B cell (primary cell): ENCODE data around the gene SLC12A3. TPM values are rescaled to one million over a fixed set of nuclear protein-coding genes. Genes with fewer than 3 reads are reported as not detected.

Experiments
- ATAC-seq: fragments of 200-7000 bp; cut with Tn5 transposase; one replicate; pipeline ENCODE4 v1.10.0; 2021; ENCODE audit warnings: low read depth, mild to moderate bottlenecking, moderate number of reproducible peaks, moderate library complexity
- CTCF ChIA-PET: fragments of 350-600 bp; sonication (Branson Sonifier 250); formaldehyde crosslinking; loops from one replicate; lab custom pipeline; 2021; ENCODE audit warnings: antibody characterized with exemption, inconsistent platforms; lab: Charles Lee
- POLR2A ChIA-PET: fragments of 350-600 bp; sonication (Branson Sonifier 250); formaldehyde crosslinking; loops from one replicate; lab custom pipeline; 2021; ENCODE audit warnings: antibody characterized with exemption; lab: Charles Lee
- DNase-seq: peaks from one replicate; pipeline ENCODE4 v3.0.0; 2013
- H2AFZ ChIP-seq: 2 replicates; pipeline ENCODE4 v1.6.1; 2012; ENCODE audit warnings: mild to moderate bottlenecking, low read depth, low read length; ENCODE audit not compliant: insufficient read depth, poor library complexity, severe bottlenecking
- H3K27ac ChIP-seq, 2 donors: 1 replicate in 1 of 2; 2 replicates in 1 of 2; pipeline ENCODE4 v1.5.1; 2012 to 2013; ENCODE audit warnings: low read length in 2 of 2, mild to moderate bottlenecking in 2 of 2, moderate library complexity in 1 of 2
- H3K27me3 ChIP-seq, 4 experiments: fragments of 200-600 bp in 1 of 4; sonication (generic) in 1 of 4; replicated peaks in 1 of 4; 1 replicate in 2 of 4; 2 replicates in 2 of 4; pipeline versions ENCODE4 v1.6.1 to v1.7.0; 2013 to 2016; ENCODE audit warnings: low read length in 3 of 4, mild to moderate bottlenecking in 2 of 4, mixed read lengths in 1 of 4, moderate library complexity in 1 of 4; ENCODE audit not compliant: insufficient read depth in 4 of 4, control insufficient read depth in 3 of 4; ENCODE audit errors: control extremely low read depth in 1 of 4
- H3K36me3 ChIP-seq, 2 experiments: replicated peaks in 1 of 2; 1 replicate in 1 of 2; 2 replicates in 1 of 2; pipeline versions ENCODE4 v1.6.1 to v1.7.1; 2013; ENCODE audit warnings: low read length in 1 of 2; ENCODE audit not compliant: insufficient read depth in 2 of 2, control insufficient read depth in 1 of 2; ENCODE audit errors: control extremely low read depth in 1 of 2, extremely low read depth in 1 of 2
- H3K4me1 ChIP-seq, 2 donors: fragments of 200-600 bp in 1 of 2; sonication (generic) in 1 of 2; 1 replicate in 1 of 2; 2 replicates in 1 of 2; pipeline versions ENCODE4 v1.5.1 to v1.6.1; 2013 to 2017; ENCODE audit warnings: low read length in 2 of 2; ENCODE audit not compliant: control insufficient read depth in 2 of 2, insufficient read depth in 2 of 2
- H3K4me2 ChIP-seq: replicated peaks from 2 replicates; pipeline ENCODE3; 2012; ENCODE audit warnings: mild to moderate bottlenecking, low read depth, low read length; ENCODE audit not compliant: poor library complexity, severe bottlenecking
- H3K4me3 ChIP-seq, 5 experiments: fragments of 200-600 bp in 1 of 5; sonication (generic) in 1 of 5; 1 replicate in 3 of 5; 2 replicates in 2 of 5; pipeline versions ENCODE4 v1.5.1 to v1.7.0; 2011 to 2016; ENCODE audit warnings: low read length in 4 of 5, mild to moderate bottlenecking in 4 of 5, low read depth in 2 of 5, control low read depth in 1 of 5, moderate library complexity in 1 of 5; ENCODE audit not compliant: insufficient read depth in 1 of 5; ENCODE audit errors: control extremely low read depth in 1 of 5, extremely low read depth in 1 of 5
- H3K79me2 ChIP-seq: fragments of 200-600 bp; sonication (generic); one replicate; pipeline ENCODE4 v1.6.0; 2016; ENCODE audit warnings: low read length; ENCODE audit not compliant: control insufficient read depth, insufficient read depth
- H3K9ac ChIP-seq: fragments of 200-600 bp; sonication (generic); 2 replicates; pipeline ENCODE4 v1.6.1; 2017; ENCODE audit warnings: mild to moderate bottlenecking, low read length, moderate library complexity
- H3K9me3 ChIP-seq, 3 donors: one replicate each; pipeline versions ENCODE4 v1.6.1 to v1.7.1; 2013; ENCODE audit warnings: low read length in 2 of 3; ENCODE audit not compliant: control insufficient read depth in 2 of 3, insufficient read depth in 1 of 3; ENCODE audit errors: control extremely low read depth in 1 of 3
- H4K20me1 ChIP-seq: 2 replicates; pipeline ENCODE4 v1.6.0; 2012; ENCODE audit warnings: mild to moderate bottlenecking, low read length; ENCODE audit not compliant: insufficient read depth, control insufficient read depth, poor library complexity, severe bottlenecking
- H3K27ac Mint-ChIP-seq: one replicate; pipeline ENCODE4 v1.8.0; 2021; ENCODE audit warnings: mixed read lengths
- H3K27me3 Mint-ChIP-seq: one replicate; pipeline ENCODE4 v1.8.0; 2021; ENCODE audit warnings: mixed read lengths
- H3K4me1 Mint-ChIP-seq: one replicate; pipeline ENCODE4 v1.8.0; 2021; ENCODE audit warnings: mixed read lengths
- H3K4me3 Mint-ChIP-seq: one replicate; pipeline ENCODE4 v1.8.0; 2021; ENCODE audit warnings: mixed read lengths
- H3K9me3 Mint-ChIP-seq: one replicate; pipeline ENCODE4 v1.8.0; 2022; ENCODE audit warnings: mixed read lengths; ENCODE audit not compliant: insufficient read depth
- CTCF ChIP-seq: fragments of 200-600 bp; IDR thresholded peaks from one replicate; pipeline ENCODE4 v1.8.0; 2022; ENCODE audit warnings: antibody characterized with exemption, mild to moderate bottlenecking
- EZH2 ChIP-seq: IDR thresholded peaks from 2 replicates; pipeline ENCODE4 v1.6.1; 2012; ENCODE audit warnings: borderline replicate concordance, low read depth, mild to moderate bottlenecking, moderate library complexity, low read length; ENCODE audit not compliant: insufficient read depth, poor library complexity, severe bottlenecking
- WGBS: methylation state at CpG from one replicate; pipeline ENCODE4 v1.1.5; 2013; ENCODE audit warnings: missing lambda C conversion rate; ENCODE audit not compliant: insufficient coverage; 5-methylcytosine and 5-hydroxymethylcytosine counted together
- intact Hi-C: fragments of 100-400 bp; cut with micrococcal nuclease; formaldehyde crosslinking; loops from one replicate; pipeline ENCODE4 v1.10.0; 2022
- polyA plus RNA-seq: library from polyadenylated mRNA; depleted of rRNA; stranded (reverse); fragments of >200 nt; gene quantifications from 2 replicates; pipeline ENCODE4 v1.2.3, GENCODE V29; 2012
- total RNA-seq, 2 donors: library from RNA; stranded (reverse); fragments of 120-200 nt in 1 of 2; gene quantifications; 1 replicate in 1 of 2; 2 replicates in 1 of 2; pipeline versions ENCODE4 v1.2.3 to v1.2.4, GENCODE V29; 2013 to 2022

The SLC12A3 gene
- total and polyA plus RNA-seq, 2 donors (not counting 1 experiment from before 2014, with no cell fraction given): 1.3 to 4.9 TPM

- Histone ChIP-seq H3K4me1 (peaks cover 15 to 17% of the 10 kb centered on the region in 2 donors), H3K27ac (no peak overlapping the region), H2AFZ (no peak overlapping the region), H3K9me3 (no peaks in the 10 kb centered on the region), H3K27me3 (no peaks in the 10 kb centered on the region), H3K9ac (no peak overlapping the region), H4K20me1 (no peaks in the 10 kb centered on the region), H3K79me2 (peaks cover 6% of the 10 kb centered on the region), H3K36me3 (no peaks in the 10 kb centered on the region), H3K4me2 (no peak overlapping the region), H3K4me3 (no peak overlapping the region)
- intact Hi-C loops: no loop called here
- peaks cover 16% of the 10 kb centered on the region for H3K4me1 Mint-ChIP-seq
- TF ChIP-seq EZH2 (no peak), CTCF (no peak)
- 87% methylated on average over 10 of the region's 13 CpGs for WGBS
- no peak for DNase-seq
- no peak for ATAC-seq
- H3K27ac Mint-ChIP-seq: no peak overlapping the region
- no peak overlapping the region for H3K4me3 Mint-ChIP-seq
- no peaks in the 10 kb centered on the region for H3K9me3 Mint-ChIP-seq
- H3K27me3 Mint-ChIP-seq: no peaks in the 10 kb centered on the region
- POLR2A ChIA-PET: no interaction called here
- CTCF ChIA-PET: interaction anchor here (1.1 to 7.7 kb wide), 6 partner anchors 8 to 124 kb away, joined by 3 to 213 read pairs (median 42); no protein-coding TSS in a partner anchor
Observed at GRCh38 chr16:56960681-56961281, 95.8 kb downstream of the SLC12A3 start.

GRCh38 chr16:56961386-56961785, 96.4 kb downstream of the SLC12A3 start:
- no peaks in the 10 kb centered on the region for H3K36me3 ChIP-seq
- no peak overlapping the region for H3K9ac ChIP-seq
- ChIA-PET CTCF (interaction anchor here (1.1 to 7.7 kb wide), 6 partner anchors 9 to 123 kb away, joined by 3 to 213 read pairs (median 42); no protein-coding TSS in a partner anchor), POLR2A (no interaction called here)
- WGBS: 94% methylated on average over 2 of the region's 3 CpGs
- no peaks in the 10 kb centered on the region for H3K27me3 ChIP-seq
- no peak for TF ChIP-seq CTCF
- peaks cover 21% of the 10 kb centered on the region for H3K4me1 Mint-ChIP-seq
- H3K4me1 ChIP-seq: peaks cover 17 to 22% of the 10 kb centered on the region in 2 donors
- no peak overlapping the region for H3K4me3 ChIP-seq
- H3K4me2 ChIP-seq: no peak overlapping the region
- H3K79me2 ChIP-seq: peaks cover 6% of the 10 kb centered on the region
- H3K9me3 Mint-ChIP-seq: no peaks in the 10 kb centered on the region
- no peak for DNase-seq
- no peak overlapping the region for H3K27ac ChIP-seq
- no peaks in the 10 kb centered on the region for H3K9me3 ChIP-seq
- H3K27ac Mint-ChIP-seq: no peak overlapping the region
- intact Hi-C loops: no loop called here
- H3K27me3 Mint-ChIP-seq: no peaks in the 10 kb centered on the region
- no peak overlapping the region for H2AFZ ChIP-seq
- no peak overlapping the region for H3K4me3 Mint-ChIP-seq
- ATAC-seq: no peak
- no peaks in the 10 kb centered on the region for H4K20me1 ChIP-seq
